Measurements from ENCODE around the gene C3orf49.

- TF ChIP-seq EP300 (IDR thresholded peaks at IDR 0.05) (no peak), CTCF (IDR thresholded peaks at IDR 0.05) (no peak), POLR2A (IDR thresholded peaks at IDR 0.05) (no peak)
These were observed 36.3 kb downstream of the C3orf49 start for GRCh38 chr3:63855333-63855940.
